T-helper 1 cell (primary cell): ENCODE data around the gene FOXA2.
"Not testable (repeated sequence)": the region's sequence is repeated elsewhere in the genome, so short reads cannot be mapped to it uniquely, and the experiment has no call there.

Experiments
- DNase-seq, 5 donors: peaks; one replicate each; pipeline ENCODE4 v3.0.0-alpha.2; 2012 to 2020
- total RNA-seq, 4 donors: gene quantifications; one replicate each; lab custom pipeline; 2026; lab: John Stamatoyannopoulos, UW

FOXA2 gene
- 0 reads per million in 4 donors for total RNA-seq

DNA sequence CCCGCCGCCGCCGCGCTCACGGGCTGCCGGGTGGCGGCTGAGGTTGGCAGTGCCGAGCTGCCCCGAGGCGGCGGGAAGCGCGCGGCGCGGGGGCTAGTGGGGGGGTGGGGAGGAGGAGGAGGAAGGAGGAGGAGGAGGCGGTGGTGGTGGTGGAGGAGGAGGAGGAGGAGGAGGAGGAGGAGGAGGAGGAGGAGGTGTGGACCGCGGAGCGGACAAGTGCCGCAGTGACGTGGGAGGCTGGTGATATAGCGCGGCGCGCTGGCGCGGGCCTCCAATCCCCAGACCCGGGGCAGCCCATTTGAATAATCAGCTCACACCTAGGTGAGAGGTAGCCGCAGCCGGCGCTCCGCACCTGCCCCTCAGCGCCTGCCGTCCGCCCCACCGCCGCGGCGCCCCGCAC is at the start of gene FOXA2:
FOXA2 (minus strand) TSS at position 51 of the 400 bp plus-strand sequence. CDS start 294 bp downstream, outside the sequence.
- DNase-seq, result no peak

DNA sequence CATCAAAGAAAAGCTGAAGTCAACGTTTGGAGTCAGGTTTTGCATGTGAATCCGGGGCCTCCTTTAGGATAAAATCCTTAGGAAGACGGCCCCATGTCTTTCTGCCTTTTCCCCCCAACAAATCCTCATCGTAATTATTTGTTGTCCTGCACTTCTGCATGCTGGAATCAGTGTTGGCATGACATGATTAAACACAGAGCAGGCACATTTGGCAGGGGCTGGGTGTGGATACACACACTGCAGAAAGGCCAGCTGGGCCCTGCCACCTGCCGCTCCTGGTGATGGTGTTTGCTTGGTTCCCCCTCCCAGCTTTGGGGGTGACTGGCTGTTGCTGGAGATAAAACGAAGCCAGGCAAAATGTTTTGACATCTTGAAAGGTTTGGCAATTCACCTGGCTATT is 46.3 kb upstream of the FOXA2 start:
- DNase-seq, result no peak

DNA sequence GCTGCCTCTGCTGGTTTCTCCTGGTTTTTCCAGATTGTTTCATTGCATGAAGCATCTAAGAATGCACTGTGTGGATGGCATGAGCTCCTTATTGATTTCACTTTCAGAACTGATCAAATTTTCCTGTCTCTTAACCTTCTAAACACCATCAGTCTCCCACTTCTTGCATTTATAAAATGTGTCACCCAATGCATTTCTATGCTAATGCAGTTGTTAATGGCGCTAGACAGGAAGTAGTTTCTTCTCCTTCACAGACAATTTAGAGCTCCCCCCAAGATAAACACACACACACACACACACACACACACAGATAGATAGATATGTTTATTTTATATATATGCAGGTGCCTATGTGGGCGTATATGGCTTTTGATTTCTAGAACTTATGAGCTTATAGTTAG is 45.6 kb upstream of the FOXA2 start:
- no peak for DNase-seq

DNA sequence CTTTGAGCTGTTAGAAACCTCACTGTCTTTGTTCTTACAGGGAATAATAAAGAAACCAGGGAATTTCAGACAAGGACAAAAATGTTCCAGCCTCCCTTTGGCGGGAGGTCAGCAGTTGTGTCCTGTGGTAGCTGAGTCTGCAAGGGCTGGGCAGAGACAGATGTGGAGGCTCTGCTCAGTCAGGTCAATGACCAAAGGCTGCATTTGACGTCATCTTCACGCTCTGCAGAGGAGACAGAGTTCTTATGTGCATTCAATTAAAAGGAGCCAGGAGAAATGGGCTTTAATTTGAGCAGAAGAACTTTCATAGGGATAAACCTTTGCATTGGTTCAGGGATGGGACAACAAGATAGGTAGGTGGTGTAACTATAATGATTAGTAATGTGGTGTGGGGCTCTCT is 45.1 kb upstream of the FOXA2 start:
- DNase-seq, result no peak

DNA sequence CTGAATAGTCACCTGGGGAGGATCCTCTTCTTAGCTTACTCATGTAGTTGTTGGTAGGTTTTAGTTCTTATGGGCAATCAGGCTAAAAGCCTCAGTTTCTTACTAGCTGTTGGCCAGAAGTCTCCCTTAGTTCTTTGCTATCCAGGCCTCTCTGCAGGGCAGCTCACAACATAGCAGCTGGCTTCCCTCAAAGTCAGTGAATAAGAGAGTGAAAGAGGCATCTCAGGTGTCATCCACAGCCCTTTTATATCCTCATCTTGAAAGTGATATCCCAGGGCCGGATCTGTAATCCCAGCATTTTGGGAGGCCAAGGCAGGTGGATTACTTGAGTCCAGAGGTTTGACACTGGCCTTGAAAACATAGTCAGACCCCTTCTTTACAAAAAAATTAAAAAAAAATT is 42.1 kb upstream of the FOXA2 start:
- no peak for DNase-seq

DNA sequence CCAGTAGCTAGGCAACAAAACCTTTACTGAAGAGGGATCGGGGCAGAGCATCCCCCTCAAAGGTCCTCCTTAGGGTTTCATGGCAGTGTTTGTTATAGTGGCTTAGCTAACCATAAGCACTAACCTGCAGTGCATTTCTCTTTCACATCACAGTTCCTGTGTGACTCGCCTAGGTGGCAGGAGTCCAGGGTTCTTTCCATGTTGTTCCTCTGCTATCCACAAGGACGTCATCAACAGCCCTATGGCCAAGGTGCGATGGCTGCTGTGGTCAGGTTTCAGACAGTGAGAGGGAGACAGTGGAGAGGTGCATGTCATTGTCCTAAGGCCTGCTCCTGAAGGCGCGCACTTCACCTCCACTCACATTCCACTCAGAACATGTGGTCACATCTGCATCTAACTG is 38.8 kb upstream of the FOXA2 start:
- DNase-seq, result no peak

DNA sequence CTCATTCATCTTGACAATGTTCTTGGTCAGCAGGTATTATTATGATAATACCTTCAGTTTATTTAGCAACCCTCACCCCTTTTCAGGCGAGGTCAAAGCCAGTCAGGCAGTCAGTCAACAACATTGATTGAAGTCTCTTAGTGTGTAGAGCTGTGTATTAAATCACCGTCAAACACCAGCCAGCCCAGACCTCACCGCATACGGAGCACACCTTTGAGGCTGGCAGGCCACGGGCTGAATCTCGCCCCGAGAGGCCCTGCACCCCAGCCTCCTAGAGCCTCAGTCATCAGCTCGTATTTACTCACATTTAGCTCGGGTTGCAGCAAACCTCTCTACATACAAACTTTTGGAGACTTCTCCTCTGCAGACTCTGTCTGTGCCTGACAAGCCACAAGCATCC is 36.0 kb upstream of the FOXA2 start:
- DNase-seq, result no peak

DNA sequence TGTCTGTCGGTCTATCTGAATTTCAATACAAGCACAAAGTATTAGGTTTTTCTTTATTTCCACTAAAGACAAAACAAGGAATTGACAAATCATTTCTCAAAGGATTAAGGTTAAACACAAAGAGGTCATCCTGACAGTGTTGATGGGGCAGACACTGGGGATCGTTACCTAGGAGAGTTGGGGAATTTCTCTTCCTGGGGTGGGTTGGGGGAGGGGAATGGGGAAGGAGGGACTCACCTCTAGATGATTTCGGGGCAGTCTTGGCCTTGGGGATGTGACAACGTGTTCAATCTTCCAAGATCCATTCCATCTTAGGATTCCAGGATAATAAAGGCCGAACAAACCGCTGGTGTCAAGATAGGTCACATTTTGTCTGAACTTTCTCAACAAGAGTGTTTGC is 35.4 kb upstream of the FOXA2 start:
- DNase-seq, result no peak

DNA sequence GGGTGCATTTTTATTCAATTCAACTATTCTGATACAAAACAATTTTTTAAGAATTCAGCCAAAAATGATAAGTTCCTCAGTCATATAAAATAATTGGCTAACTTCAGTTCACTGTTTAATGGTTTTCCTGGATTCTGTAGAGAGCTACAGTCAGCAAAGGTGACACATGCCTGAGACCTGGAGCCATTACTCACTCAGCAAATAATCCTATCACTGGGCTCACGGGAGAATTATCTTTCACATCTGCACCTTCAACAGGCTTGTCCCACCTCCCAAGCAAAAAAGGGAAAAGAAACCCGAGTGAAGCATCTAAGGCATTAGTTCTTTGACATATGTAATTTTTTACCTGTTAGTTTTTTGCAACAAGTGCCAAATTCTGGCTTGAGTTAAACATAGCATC is 34.9 kb upstream of the FOXA2 start:
- DNase-seq, result no peak

DNA sequence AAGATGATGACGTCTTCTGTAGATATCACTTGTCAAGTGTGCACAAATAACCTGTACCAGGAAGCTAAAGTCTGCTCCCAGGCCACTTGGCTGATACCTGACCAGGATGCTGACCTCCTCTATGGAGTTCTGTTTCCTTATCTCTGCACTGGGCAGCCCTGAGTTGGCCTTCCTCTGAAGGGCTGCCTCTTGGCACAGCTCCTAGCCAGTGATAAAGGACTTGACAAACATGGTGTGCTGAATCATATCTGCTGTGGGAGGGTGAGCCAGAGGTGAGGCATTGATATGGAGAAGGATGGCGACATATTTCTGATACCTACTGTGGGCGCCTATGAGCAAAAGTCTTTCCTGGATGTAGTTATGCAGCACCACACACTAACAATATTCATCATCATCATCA is 32.8 kb upstream of the FOXA2 start:
- DNase-seq, result no peak

DNA sequence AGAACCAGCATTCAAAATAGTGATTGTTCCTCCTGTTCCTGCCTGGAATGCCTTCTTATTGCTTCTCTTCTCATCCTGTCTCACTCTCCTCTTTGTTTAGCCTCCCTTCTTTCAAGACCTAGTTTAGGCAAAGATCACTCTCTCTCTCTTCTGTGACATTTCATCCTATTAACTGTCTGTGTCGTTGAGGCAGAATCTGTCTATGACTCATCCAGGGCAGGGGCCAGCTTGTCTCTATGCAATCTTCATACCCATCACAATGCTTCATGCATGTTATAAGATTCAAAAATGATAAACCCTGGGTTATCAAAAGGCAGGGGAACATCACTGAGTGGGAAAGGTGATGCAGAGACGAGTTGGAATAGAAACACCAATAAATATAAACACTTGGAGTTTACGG is 32.2 kb upstream of the FOXA2 start:
- no peak for DNase-seq

DNA sequence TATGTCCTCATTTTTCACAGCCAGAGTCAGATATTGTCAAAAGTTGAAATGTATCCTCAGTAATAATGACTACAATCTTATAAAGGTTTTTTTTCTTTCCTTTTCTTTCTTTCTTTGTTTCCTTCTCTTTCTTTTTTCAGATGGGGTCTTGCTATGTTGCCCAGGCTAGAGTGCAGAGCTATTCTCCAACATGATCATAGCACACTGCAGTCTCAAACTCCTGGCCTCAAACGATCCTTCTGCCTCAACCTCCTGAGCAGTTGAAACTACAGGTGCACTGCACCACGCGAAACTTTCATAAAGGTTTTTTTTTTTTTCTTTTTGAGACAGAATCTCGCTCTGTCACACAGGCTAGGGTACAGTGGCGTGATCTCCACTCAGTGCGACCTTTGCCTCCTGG is 31.1 kb upstream of the FOXA2 start:
- DNase-seq, result no peak

DNA sequence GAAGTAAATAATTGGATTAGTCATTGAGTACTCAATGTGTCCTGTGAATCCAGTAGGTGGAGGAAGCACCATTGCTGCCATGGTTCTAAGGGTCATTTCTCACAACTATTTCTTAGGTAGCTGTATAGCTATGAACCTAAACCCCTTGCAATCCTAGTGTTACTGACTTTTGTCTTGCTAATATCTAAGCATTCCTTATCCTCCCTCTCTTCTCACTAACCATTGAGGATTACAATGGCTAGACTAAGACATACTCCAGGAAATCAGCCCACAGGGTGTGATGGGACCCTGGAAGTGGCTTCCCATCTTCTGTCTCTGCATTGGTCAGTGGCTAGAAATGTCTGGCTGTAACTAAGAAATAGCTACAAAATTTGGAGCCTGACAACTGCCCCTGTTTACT is 27.3 kb upstream of the FOXA2 start:
- no peak for DNase-seq

DNA sequence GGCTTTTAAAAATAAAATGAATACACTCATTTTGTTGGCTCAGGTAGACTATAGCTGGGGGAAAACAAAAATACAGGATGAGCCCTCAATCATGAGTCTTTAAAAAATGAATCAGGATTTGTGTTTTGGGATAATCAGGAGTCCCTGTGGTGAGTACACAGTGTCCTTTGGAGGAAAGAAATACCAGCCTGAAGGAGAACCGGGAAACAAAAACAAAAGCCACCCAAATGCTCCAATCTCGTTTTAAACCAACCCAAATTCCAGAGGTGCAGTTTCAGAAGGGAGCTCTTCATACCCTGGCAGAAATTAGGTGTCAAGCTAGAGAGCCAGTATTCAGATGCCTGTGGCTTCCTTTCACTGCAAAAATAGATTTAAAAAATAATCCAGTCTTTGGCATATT is 23.3 kb upstream of the FOXA2 start:
- no peak for DNase-seq

DNA sequence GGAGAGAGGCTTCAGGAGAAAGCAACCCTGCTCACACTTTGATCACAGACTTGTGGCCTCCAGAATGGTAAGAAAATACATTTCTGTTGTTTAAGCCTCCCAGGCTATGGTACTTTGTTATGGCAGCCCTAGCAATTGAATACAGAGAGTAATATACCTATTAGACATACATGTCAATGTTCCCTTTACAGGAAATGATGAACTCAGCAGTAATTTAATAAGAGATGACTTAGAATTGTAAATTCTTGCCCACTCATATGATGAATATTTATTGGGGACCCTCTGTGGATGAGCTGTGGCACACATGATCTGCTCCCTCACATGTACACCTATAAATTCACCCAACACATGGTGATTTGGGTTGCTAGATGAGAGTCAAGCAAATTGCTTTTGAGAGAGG is 20.4 kb upstream of the FOXA2 start:
- no peak for DNase-seq

DNA sequence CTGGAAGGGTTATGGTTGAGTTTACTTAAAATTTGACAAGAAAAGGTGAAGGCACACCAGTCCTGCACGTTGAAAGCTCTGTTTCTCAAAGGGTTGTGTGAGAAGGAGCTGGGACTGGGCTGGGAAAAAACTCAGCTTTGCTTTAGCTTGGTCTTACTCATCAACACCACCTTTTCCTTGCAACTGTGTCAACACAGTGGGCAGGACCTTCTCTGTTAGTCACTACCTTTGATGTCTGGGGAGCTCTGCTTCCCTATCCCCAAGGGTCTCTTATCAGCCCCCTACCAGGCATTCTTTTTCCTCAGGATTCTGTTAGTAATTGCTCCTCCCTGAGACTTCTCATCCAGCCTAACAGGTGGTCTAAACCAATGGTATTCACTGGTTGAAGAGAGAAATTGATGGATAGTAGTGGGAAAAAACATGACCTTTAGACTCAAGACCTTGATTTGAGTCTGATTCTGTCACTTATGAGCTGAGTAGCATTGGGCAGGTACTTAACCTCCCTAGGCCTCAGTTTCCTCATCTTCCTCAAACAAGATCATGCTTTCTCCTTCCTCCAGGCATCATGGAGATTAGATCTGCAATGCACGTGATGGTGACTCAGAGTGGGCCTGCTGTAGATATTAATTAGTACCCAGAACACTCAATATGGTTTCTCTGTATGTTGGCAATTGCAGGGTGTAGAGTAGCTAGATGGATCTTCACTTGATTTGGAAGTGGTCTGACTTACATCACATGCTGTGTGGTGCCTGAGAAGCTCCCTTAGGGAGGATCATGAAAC is 17.2 kb upstream of the FOXA2 start:
- DNase-seq, result no peak

DNA sequence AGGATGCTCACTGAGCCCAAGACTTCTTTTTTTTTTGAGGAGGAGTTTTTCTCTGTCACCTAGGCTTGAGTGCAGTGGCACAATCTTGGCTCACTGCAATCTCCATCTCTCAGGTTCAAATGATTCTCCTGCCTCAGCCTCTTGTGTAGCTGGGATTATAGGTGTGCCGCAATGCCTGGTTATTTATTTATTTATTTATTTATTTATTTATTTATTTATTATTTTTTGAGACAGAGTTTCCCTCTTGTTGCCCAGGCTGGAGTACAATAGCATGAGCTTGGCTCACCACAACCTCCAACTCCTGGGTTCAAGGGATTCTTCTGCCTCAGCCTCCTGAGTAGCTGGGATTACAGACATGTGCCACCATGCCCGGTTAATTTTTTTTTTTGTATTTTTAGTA is 14.9 kb upstream of the FOXA2 start:
- not testable (repeated sequence) for DNase-seq

DNA sequence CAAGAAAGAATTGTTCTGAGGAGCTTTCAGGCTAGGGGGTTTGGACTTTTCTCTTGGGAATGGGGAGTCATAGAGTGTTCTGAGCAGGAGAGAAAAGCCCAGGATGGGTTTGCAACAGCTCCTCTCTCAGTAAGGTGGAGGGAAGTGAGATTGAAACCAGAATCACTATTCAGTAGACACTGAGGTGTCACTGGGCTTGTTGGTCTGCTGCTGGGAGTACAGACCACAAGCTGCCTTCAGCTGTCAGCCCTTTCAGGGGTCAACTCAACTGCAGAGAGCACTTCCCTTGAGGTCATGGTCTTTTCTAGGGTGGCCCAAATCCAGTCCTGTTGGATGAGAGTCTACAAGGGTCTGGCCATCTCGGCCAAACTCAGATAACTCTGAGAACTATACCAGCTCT is 12.9 kb upstream of the FOXA2 start:
- DNase-seq, result no peak

DNA sequence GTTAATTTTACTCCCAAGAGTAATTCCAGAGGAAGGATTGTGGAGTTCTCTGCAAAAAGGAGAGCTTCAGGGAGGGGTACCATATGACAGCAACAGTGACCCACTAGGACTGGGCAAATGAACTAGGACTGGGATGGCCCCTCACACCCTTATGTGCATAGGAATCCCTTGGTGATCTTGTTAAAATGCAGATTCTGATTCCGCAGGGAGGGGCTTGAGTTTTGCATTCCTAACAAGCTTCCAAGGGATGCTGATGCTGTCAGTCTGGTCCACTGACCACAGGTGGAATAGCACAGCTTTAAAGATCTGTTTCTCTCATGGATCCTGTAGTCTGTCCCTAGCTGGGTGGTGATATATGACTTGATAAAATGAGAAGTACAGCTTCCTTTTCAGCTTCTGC is 6.3 kb upstream of the FOXA2 start:
- DNase-seq, result no peak

DNA sequence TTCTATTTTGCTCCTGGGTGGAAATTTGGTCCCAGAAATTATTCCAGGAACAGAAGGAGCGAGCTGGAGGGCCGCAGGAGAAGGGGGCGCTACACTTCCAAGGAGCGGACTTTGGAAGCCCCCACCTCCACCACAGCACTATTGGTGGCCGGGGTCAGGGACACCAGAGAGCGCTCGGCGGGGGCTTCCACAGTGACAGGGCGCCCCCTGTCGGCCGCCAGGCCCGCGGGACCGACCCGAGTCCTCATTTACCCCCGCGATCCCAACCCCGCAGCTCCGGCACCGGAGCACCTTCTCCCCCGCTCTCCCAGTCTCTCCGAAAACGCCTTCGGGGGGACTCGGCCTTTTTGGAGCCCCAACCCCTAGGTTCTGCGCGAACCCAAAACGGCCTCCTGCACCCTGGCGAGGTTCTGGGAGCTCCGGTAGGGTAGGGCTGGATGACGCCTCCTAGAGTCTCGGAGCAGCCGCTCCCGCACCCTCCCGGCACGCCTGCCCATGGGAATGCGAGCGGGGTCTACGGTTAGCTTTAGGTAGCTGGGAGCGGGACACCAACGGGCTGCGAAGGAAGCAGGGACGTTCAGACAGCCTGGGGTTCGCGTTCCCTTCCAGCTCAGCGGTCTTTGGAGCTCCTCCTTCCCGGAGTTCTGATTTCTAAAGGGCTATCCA is 2.4 kb upstream of the FOXA2 start:
- DNase-seq, result no peak

DNA sequence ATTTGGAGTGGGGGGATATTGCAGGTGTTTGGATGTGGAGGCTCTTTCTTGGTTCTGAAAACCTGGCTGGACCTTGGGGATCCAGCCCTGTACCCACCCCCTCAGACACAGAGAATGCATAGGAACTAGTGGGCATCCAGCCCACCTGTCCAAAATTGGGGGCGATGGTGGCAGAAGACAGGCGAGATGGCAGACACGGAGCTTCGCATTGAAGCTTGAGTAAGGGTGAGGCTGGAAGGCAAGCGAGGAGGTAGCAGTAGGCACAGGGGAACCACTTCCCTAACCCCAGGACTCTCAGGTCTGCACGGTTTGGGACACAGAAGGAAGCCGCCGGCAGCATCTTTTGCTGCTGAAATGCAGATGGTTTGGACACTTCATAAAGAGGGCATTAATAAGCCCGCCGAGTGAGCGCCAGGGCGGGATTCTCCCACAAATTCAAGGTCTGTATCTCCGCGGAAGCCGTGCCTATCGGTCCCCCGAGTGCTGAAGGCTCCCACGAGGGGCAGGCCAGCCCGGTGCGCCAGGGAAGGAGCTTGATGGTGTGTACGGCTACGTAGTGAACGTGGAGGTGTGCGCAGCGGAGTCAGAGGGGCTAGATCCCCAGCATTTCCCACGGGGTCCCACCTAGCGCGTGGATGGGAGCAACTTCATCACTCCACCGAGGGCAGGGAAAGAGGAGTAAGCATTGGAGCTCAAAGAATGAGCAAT is 1.6 kb upstream of the FOXA2 start:
- DNase-seq, result no peak

DNA sequence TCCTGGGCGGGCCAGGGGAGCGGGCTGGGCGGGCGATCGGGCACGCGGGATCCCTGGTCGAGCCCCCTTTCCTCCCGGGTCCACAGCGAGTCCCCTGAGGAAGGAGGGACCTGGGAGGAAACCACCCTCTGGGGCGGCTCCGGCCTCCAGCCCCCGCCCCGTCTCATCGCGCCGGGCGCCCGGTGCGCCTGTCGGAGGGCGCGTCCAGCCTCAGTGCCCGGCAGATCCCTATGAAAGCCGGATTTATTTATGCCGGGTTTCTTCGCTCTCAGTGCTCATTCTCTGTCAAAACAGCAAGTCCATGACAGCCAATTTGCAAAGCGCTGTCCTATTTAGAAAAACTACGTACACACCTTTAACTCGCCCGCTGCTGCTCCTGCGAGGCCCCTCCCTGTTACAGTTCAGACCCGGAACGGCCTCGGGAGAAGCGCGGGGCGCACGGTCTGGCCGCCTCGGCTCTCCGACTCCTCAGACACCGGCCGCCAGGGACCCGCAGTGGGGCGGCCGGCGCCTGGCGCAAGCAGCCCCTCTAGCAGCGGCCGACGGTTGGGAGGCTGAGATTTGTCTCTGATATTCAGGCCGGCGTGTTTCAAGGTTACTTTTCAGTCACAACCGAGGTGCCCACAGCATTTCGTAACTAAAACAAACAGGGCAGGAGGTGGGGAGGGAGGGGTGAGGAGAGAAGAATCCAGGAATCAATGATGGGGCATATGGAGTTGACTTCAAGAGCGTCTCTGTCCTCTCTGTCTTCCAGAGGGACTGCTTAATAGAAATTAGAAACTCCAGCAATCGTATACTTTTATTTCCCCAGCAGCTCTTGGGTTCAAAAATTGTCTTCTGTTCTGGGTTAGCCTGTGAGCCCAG is 782 bp upstream of the FOXA2 start:
- no peak for DNase-seq
